Fibroblast of the aortic adventitia (primary cell): ENCODE measurements around the gene RNLS. TPM values are rescaled to one million over a fixed set of nuclear protein-coding genes. Genes with fewer than 3 reads are reported as not detected.
"Not testable (repeated sequence)": the region's sequence is repeated elsewhere in the genome, so short reads cannot be mapped to it uniquely, and the experiment has no call there.

Source experiments
- DNase-seq: peaks from one replicate; pipeline ENCODE4 v3.0.0-alpha.2; 2010; ENCODE audit warnings: low read depth
- H3K4me3 ChIP-seq: 2 replicates; pipeline ENCODE4 v1.5.1; 2011; ENCODE audit warnings: low read depth, mild to moderate bottlenecking, control low read depth, low read length, moderate library complexity
- CTCF ChIP-seq: IDR thresholded peaks from 2 replicates; pipeline ENCODE4 v1.5.1; 2011; ENCODE audit warnings: mild to moderate bottlenecking, low read length, control low read depth, inconsistent platforms; ENCODE audit not compliant: insufficient read depth
- total RNA-seq: library from RNA; depleted of rRNA; stranded (reverse); fragments of >200 nt; gene quantifications from 2 replicates; pipeline ENCODE4 v1.2.3, GENCODE V29; 2012; ENCODE audit warnings: low replicate concordance

RNLS gene
- total RNA-seq, 1 donor, result 16.8 TPM

GRCh38 chr10:88372881-88373592, 210.1 kb downstream of the RNLS start:
- no peak for TF ChIP-seq CTCF
- no peak for DNase-seq
- no peak overlapping the region for H3K4me3 ChIP-seq

- no peak for TF ChIP-seq CTCF
- H3K4me3 ChIP-seq, result no peak overlapping the region
- DNase-seq, result no peak
Measured at GRCh38 chr10:88372051-88372715, 210.9 kb downstream of the RNLS start.

- TF ChIP-seq CTCF, result no peak
Measured at GRCh38 chr10:88370713-88371112, 212.4 kb downstream of the RNLS start.

GRCh38 chr10:88366772-88367171, 216.3 kb downstream of the RNLS start:
- DNase-seq, result no peak
- TF ChIP-seq CTCF, result no peak
- no peak overlapping the region for H3K4me3 ChIP-seq

More at GRCh38 chr10:88370713-88371112, 212.4 kb downstream of the RNLS start:
- no peak overlapping the region for H3K4me3 ChIP-seq
- DNase-seq, result no peak

- no peak for DNase-seq
- no peak overlapping the region for H3K4me3 ChIP-seq
- TF ChIP-seq CTCF, result no peak
Measured at GRCh38 chr10:88361995-88362807, 220.9 kb downstream of the RNLS start.

GRCh38 chr10:88361494-88361893, 221.6 kb downstream of the RNLS start:
- no peak overlapping the region for H3K4me3 ChIP-seq
- peak; percentile 11 for DNase-seq
- TF ChIP-seq CTCF, result no peak

- H3K4me3 ChIP-seq, DNase-seq: not testable (repeated sequence)
Measured at GRCh38 chr10:88355750-88356149, 227.4 kb downstream of the RNLS start.
